Measurements from ENCODE around the gene DRAM1. TPM values are rescaled to one million over a fixed set of nuclear protein-coding genes. Genes with fewer than 3 reads are reported as not detected.

DRAM1 gene
- total and polyA plus RNA-seq, 2 donors (not counting 1 experiment from before 2014, with no cell fraction given): 2.1 to 10.2 TPM

- intact Hi-C loops (cut with micrococcal nuclease): loop anchor here (1.0 to 5.0 kb wide), 2 partner anchors 84 to 294 kb away; partner anchors contain the start of genes NUP37 and PARPBP
Observed at GRCh38 chr12:101828463-101829196, 48.8 kb upstream of the DRAM1 start.

More at GRCh38 chr12:101828463-101829196, 48.8 kb upstream of the DRAM1 start:
- H3K36me3 ChIP-seq (replicated peaks in 1 of 2; ENCODE audit: control extremely low read depth in 1 of 2, control insufficient read depth in 1 of 2, extremely low read depth in 1 of 2, insufficient read depth in 2 of 2, low read length in 1 of 2): no peaks in the 10 kb centered on the region
- Mint-ChIP-seq H3K9me3 (ENCODE audit: insufficient read depth) (no peaks in the 10 kb centered on the region), H3K27ac (no peak overlapping the region), H3K4me1 (peaks cover 49% of the 10 kb centered on the region), H3K27me3 (no peaks in the 10 kb centered on the region), H3K4me3 (peak overlapping the region; percentile 99)
- no peak for ATAC-seq (ENCODE audit: low read depth)
- H3K9me3 ChIP-seq (ENCODE audit: control extremely low read depth in 1 of 3, control insufficient read depth in 2 of 3, insufficient read depth in 1 of 3, low read length in 2 of 3): no peaks in the 10 kb centered on the region
- H3K79me2 ChIP-seq (ENCODE audit: control insufficient read depth, insufficient read depth, low read length): peaks cover 46% of the 10 kb centered on the region
- no peak overlapping the region for H3K27ac ChIP-seq (ENCODE audit: low read length in 2 of 2)
- WGBS (ENCODE audit: insufficient coverage): 93% methylated on average over 4 of the region's 6 CpGs
- POLR2A ChIA-PET: interaction anchor here (0.5 kb wide), 1 partner anchor 301 kb away, joined by 3 read pairs; no protein-coding TSS in a partner anchor
- H4K20me1 ChIP-seq (ENCODE audit: control insufficient read depth, insufficient read depth, low read length, poor library complexity, severe bottlenecking): no peaks in the 10 kb centered on the region
- peak; percentile 15 for DNase-seq
- CTCF ChIA-PET: interaction anchor here (0.5 to 6.8 kb wide), 9 partner anchors 12 to 940 kb away, joined by 3 to 91 read pairs (median 4); no protein-coding TSS in a partner anchor
- peaks cover 23 to 28% of the 10 kb centered on the region in 2 donors for H3K4me1 ChIP-seq (ENCODE audit: control insufficient read depth in 2 of 2, insufficient read depth in 2 of 2, low read length in 2 of 2)
- no peaks in the 10 kb centered on the region for H3K27me3 ChIP-seq (replicated peaks in 1 of 4; ENCODE audit: control extremely low read depth in 1 of 4, control insufficient read depth in 3 of 4, insufficient read depth in 4 of 4, low read length in 3 of 4)
- no peak overlapping the region for H3K4me3 ChIP-seq (ENCODE audit: control extremely low read depth in 1 of 5, extremely low read depth in 1 of 5, insufficient read depth in 1 of 5, low read depth in 2 of 5, low read length in 4 of 5)
- H3K4me2 ChIP-seq (replicated peaks; ENCODE audit: low read depth, low read length, poor library complexity, severe bottlenecking): no peak overlapping the region
- no peak overlapping the region for H2AFZ ChIP-seq (ENCODE audit: insufficient read depth, low read depth, low read length, poor library complexity, severe bottlenecking)
- TF ChIP-seq EZH2 (IDR thresholded peaks at IDR 0.05; ENCODE audit: borderline replicate concordance, insufficient read depth, low read depth, low read length, poor library complexity, severe bottlenecking) (no peak), CTCF (IDR thresholded peaks at IDR 0.05) (no peak)
- no peak overlapping the region for H3K9ac ChIP-seq (ENCODE audit: low read length)

Data from B cell (primary cell).